Dendritic cell treated with granulocyte-macrophage colony-stimulating factor and Interleukin-4, amounts not matched to agents 40 ng/mL and 50 ng/mL, for 4 days (primary cell): ENCODE data around the gene ZNF771.

Experiments used
- H3K27ac Mint-ChIP-seq: one replicate; pipeline ENCODE4 v1.8.0; 2022; ENCODE audit warnings: mild to moderate bottlenecking, mixed read lengths
- H3K27me3 Mint-ChIP-seq: one replicate; pipeline ENCODE4 v1.8.0; 2022; ENCODE audit warnings: mild to moderate bottlenecking, mixed read lengths
- H3K36me3 Mint-ChIP-seq: one replicate; pipeline ENCODE4 v1.8.0; 2022; ENCODE audit warnings: low read depth, mixed read lengths
- H3K4me1 Mint-ChIP-seq: one replicate; pipeline ENCODE4 v1.8.0; 2022; ENCODE audit warnings: low read depth, mixed read lengths
- H3K4me3 Mint-ChIP-seq: one replicate; pipeline ENCODE4 v1.8.0; 2022; ENCODE audit warnings: mild to moderate bottlenecking, moderate library complexity, mixed read lengths
- H3K9me3 Mint-ChIP-seq: one replicate; pipeline ENCODE4 v1.8.0; 2022; ENCODE audit warnings: mixed read lengths
- intact Hi-C: fragments of 100-400 bp; cut with micrococcal nuclease; formaldehyde crosslinking; loops from one replicate; pipeline ENCODE4 v1.15.0; 2022

The ZNF771 gene

DNA sequence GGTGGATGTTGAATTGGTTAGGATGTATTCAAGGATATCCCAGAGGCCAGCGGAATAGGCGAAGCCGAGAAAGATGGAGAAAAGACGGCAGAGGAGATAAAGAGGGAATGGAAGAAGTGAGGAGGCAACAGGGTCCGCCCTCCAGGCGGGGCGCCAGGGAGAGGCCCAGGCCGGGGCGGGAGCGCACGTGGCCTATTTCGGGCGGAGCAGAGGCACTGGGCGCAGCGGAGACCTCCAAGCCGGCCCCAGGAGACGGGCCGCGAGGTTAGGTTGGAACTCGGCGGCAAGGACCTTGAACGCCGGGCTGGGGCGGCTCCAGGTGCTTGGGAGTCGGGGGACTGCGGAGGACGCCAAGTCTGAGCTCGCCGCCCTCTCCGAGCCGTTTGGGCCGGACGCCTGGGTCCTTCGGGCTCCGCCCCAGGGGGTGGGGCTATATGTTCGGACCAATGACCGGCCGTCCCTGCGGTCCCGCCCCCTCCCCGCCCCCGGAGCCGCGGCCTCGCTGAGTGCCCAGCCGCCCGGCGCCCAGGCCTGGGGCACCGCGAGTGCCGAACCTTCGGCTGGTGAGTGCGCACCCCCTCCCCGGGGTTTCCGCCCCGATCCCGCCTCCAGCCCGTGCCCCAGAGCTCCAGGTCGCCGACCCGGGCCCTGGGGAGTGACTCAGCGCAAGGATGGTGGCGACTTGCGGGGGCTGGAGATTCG lies at the start of gene ZNF771:
Gene ZNF771 (plus strand): TSS at position 505 of the 702 bp plus-strand sequence. CDS start 448 bp downstream, outside the sequence.
- intact Hi-C loops, result loop anchor here (5.0 kb wide), 2 partner anchors 35 to 55 kb away; partner anchors contain the start of genes MYL11 and TBC1D10B
- Mint-ChIP-seq H3K36me3 (peaks cover 22% of the 10 kb centered on the region), H3K27ac (peak within 1 kb of the TSS; percentile 59), H3K4me3 (peak within 1 kb of the TSS; percentile 79), H3K27me3 (peaks cover 1% of the 10 kb centered on the region), H3K4me1 (peaks cover 50% of the 10 kb centered on the region), H3K9me3 (no peaks in the 10 kb centered on the region)

DNA sequence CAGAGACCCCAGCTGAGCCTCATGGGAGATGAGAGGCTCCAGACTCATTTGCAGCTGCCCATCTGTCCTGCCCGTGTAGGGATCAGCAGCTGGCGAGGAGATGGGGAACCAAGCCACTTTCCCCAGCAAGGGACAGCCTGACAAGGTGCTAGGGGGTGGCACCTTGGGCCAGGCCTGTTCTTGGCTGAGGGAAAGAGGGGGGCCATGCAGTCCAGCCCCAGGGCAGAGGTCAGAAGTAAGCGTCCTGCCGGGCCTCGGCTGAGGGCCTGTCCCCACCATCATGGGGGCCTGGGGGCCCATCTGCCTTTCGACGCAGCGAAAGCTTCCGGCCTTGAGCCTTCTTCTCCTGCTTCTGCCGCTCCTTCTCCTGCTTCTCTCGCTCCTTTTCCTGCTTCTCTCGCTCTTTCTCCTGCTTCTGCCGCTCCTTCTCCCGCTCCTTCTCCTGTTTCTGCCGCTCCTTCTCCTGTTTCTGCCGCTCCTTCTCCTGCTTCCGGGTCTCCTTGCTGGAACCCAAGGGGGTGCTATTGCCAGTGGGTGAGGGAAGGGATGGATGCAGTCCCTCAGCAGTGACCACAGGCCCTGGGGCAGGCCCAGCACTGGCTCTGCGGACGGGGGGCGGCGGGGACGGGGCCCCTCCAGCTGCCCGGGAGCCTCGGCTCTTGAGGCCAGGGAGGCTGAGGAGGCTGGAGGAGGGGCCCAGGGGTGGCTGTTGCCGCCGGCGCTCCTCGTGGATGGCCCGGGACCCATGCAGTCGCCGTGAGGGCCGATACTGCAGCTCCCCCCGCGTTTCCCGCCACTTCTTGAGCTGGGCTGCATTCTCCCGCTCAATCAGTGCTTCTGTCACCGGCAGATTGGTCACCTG lies 49.5 kb upstream of the ZNF771 start:
- Mint-ChIP-seq H3K9me3 (no peaks in the 10 kb centered on the region), H3K4me3 (no peak overlapping the region), H3K27ac (peak overlapping the region; percentile 21), H3K4me1 (peaks cover 66% of the 10 kb centered on the region), H3K27me3 (no peaks in the 10 kb centered on the region), H3K36me3 (peaks cover 100% of the 10 kb centered on the region)
- intact Hi-C loops, result no loop called here

DNA sequence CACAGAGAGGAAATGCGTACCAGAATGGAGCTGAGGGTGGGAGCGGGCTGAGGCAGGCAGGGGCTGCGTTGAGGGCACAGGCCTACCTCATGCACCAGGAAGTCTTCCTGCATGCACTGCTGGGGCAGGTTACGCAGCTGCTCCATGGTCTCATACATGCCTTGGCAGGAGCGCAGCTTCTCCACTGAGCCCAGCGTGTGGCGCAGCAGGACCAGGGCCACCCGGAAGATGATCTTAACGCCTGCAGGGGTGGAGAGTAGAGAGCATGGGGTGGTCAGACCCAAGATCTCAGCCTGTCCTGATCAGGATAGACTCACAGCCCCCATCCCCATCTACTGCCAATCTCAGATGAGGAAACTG lies 48.8 kb upstream of the ZNF771 start:
- intact Hi-C loops, result no loop called here
- H3K27me3 Mint-ChIP-seq, result no peaks in the 10 kb centered on the region
- H3K36me3 Mint-ChIP-seq, result peaks cover 100% of the 10 kb centered on the region
- peaks cover 64% of the 10 kb centered on the region for H3K4me1 Mint-ChIP-seq
- no peaks in the 10 kb centered on the region for H3K9me3 Mint-ChIP-seq
- no peak overlapping the region for H3K27ac Mint-ChIP-seq
- no peak overlapping the region for H3K4me3 Mint-ChIP-seq

DNA sequence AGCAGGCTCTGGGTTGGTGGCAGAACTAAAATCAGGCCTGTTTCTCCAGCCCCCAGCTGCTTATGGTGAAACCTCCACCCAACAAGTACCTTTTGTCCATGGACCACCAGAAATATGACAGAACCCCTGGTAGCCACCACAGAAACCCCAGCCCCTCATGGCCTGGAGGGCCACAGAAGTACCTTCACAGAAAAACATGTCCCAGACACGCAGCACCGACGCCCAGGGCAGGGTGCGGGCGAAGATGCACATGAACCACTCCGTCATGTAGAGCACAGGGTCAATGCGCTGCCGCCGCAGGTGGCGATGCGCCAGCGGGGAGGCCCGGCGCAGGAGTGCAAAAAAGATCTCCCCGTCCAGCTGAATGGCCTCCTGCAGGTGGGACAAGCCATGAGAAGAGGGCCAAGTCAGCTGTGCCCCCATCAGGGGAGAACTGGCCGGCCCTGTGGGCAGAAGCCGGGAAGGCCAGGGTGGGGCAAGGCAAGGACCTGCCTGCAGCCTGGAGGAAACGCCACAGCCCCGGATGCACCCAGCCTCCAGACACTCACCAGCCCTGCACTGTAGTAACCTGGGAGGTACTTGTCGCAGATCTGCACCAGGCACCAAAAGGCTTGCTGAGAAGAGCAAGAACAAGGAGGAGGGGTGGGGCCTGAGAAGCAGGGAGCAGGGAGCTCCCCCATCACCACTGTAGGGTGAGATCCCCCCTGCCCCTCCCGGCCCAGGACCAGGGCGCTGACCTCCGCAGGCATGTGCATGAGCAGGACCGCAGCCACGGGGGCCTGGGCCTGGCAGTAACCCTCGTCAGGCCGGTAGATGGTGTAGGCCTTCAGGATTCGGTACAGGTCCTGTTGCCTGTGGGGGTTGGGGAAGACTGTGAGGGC lies 48.2 kb upstream of the ZNF771 start:
- H3K27me3 Mint-ChIP-seq, result no peaks in the 10 kb centered on the region
- H3K9me3 Mint-ChIP-seq, result no peaks in the 10 kb centered on the region
- peaks cover 100% of the 10 kb centered on the region for H3K36me3 Mint-ChIP-seq
- H3K27ac Mint-ChIP-seq, result no peak overlapping the region
- intact Hi-C loops, result no loop called here
- no peak overlapping the region for H3K4me3 Mint-ChIP-seq
- peaks cover 57% of the 10 kb centered on the region for H3K4me1 Mint-ChIP-seq

DNA sequence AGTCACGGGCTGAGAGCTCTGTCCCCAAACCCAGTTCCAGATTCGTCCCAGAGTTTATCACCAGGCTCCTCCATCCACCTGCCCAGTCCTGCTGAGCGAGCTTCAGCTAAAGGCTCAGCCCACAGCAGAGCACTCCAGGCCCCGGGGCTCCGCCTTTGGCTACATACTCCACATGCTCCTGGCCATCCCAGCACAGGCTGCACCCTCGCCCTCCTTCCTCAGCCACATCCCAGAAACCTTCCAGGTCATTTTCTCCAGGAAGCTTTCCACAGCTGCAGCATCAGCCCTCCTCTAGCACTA lies 47.6 kb upstream of the ZNF771 start:
- Mint-ChIP-seq H3K36me3 (peaks cover 100% of the 10 kb centered on the region), H3K27ac (no peak overlapping the region), H3K4me1 (peaks cover 56% of the 10 kb centered on the region), H3K4me3 (no peak overlapping the region), H3K27me3 (no peaks in the 10 kb centered on the region), H3K9me3 (no peaks in the 10 kb centered on the region)
- intact Hi-C loops, result no loop called here

DNA sequence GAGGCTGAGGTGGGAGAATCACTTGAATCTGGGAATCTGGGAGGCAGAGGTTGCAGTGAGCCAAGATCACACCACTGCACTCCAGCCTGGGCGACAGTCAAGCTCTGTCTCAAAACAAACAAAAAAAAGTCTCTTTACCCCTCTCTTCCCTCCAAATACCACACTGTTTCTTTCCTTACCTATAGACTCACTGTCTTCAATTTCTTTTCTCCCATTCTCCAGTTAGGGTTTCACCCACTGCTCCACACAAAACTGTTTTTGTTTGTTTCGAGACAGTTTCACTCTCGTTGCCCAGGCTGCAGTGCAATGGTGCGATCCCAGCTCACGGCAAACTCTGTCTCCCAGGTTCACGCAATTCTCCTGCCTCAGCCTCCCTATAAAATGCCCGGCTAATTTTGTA lies 46.2 kb upstream of the ZNF771 start:
- no peaks in the 10 kb centered on the region for H3K9me3 Mint-ChIP-seq
- intact Hi-C loops, result no loop called here
- H3K4me1 Mint-ChIP-seq, result peaks cover 56% of the 10 kb centered on the region
- H3K27me3 Mint-ChIP-seq, result no peaks in the 10 kb centered on the region
- no peak overlapping the region for H3K27ac Mint-ChIP-seq
- H3K36me3 Mint-ChIP-seq, result peaks cover 99% of the 10 kb centered on the region
- H3K4me3 Mint-ChIP-seq, result no peak overlapping the region

DNA sequence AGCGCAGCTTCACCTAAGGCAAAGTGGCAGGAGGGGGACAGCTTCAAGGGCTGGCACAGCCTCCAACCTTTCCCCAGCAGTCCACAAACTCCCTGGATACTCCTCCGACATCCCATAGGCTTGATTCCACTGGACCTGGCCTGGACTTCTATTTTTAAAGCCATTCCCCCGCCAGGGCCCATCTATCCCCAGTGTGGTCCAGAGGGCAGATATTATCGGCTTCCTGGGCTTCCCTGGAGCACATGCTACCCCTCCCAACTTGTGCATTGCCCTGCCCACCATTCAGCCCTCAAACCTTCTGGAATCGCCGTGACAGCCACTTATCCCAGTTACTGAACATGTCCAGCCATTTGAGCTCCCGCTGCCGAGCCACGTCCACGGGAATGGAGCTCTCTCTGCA lies 42.2 kb upstream of the ZNF771 start:
- Mint-ChIP-seq H3K4me1 (peaks cover 61% of the 10 kb centered on the region), H3K36me3 (peaks cover 92% of the 10 kb centered on the region), H3K27ac (no peak overlapping the region), H3K9me3 (no peaks in the 10 kb centered on the region), H3K4me3 (no peak overlapping the region), H3K27me3 (no peaks in the 10 kb centered on the region)
- intact Hi-C loops, result no loop called here

DNA sequence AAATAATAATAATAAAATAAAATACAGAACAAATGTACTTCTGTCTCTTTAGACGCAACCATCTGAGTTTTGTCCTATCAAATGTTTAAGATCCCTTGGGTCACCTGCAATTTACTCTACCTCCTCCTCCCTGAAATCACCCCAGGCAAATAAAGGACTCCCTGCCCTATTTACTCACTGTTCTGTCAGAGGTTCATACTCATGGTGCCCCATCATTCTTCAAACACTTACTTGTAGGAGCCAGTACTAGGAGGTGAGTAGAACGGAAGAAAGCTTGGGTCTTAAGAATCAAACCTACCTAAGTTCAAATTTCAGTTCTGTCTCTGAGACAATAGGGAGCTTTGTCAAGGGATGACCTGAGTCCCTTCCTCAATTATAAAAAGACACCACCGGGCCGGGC lies 40.9 kb upstream of the ZNF771 start:
- Mint-ChIP-seq H3K27me3 (no peaks in the 10 kb centered on the region), H3K9me3 (no peaks in the 10 kb centered on the region), H3K4me1 (peaks cover 57% of the 10 kb centered on the region), H3K36me3 (peaks cover 79% of the 10 kb centered on the region), H3K27ac (peak overlapping the region; percentile 81), H3K4me3 (peak overlapping the region; percentile 89)
- intact Hi-C loops, result no loop called here

DNA sequence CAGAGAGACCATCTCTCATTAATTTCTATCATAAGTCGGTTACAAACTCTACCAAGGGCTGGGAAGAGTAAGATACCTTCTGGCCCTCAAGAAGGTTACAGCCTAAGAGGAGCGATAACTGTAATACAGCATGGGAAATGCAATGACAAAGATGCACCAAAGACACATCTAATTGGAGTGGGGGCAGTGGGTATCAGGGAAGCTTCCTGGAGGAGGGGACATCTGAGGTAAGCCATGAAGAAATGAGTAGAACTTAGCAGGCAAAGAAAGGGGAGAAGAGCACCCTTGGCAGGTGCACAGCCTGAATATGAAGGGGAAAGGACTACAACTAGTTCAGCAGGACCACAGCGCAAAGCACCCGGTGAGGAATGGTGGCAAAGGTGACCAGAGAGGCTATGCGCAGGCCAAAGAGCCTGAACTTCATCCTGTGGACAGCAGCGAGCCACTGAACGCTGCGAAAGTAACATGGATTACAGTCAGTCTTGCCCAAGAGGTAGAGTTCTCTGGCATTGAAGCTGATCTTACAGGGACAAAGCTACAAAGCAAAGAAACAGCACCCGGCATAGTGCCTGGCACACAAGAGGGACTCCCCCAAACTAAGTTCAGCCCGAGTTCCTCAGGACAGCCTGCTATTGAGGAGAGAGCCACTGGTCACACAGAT lies 39.9 kb upstream of the ZNF771 start:
- H3K36me3 Mint-ChIP-seq, result peaks cover 69% of the 10 kb centered on the region
- H3K27ac Mint-ChIP-seq, result peak overlapping the region; percentile 81
- no peaks in the 10 kb centered on the region for H3K9me3 Mint-ChIP-seq
- H3K27me3 Mint-ChIP-seq, result no peaks in the 10 kb centered on the region
- peak overlapping the region; percentile 89 for H3K4me3 Mint-ChIP-seq
- intact Hi-C loops, result no loop called here
- H3K4me1 Mint-ChIP-seq, result peaks cover 59% of the 10 kb centered on the region

DNA sequence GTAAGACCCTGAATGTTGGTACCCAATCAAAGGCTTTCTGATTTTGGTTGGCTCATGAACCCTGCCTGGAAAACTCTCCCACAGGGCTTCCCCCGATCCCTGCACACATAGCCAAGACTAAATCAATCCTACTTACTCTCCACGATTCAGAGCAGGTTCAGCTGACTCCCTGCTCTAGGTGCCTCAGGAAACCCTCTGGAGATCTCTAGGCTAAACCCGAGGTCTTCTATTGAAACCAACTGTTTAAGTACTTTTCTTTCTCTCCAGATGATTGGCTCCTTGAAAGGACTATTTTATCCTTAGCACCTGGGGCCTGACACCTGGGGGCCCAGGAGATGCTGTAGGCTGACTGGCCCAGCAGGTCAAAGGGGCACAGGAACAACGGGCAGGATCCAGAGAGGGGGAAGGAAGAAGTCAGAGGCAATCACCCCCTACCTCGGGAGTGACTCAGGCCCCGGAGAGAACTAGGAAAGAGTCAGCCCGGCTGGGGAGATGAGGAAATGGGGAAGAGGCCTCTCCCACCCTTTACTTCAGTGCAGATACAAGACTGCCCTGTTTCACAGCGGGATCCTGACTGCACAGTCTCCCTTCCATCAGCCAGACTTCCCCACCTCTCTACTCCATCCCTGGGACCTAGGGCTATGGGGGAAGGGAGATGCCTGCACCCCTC lies 39.1 kb upstream of the ZNF771 start:
- Mint-ChIP-seq H3K27me3 (no peaks in the 10 kb centered on the region), H3K4me1 (peaks cover 54% of the 10 kb centered on the region), H3K36me3 (peaks cover 61% of the 10 kb centered on the region), H3K27ac (peak overlapping the region; percentile 81), H3K9me3 (no peaks in the 10 kb centered on the region), H3K4me3 (peak overlapping the region; percentile 89)
- intact Hi-C loops, result no loop called here

DNA sequence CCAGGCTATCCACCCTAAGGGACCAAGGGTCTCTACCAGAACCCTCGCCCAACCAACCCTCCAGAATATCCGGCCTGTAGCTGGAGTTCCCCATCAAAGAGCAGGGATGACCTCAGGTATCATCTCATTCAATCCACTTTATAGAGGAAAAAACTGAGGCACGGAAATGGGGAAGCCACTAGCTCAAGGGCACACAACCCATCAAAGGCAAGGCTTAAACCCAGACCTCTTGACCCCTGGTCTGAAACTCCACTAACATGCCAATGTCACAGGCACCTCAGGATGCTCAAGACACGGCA lies 38.7 kb upstream of the ZNF771 start:
- intact Hi-C loops, result no loop called here
- Mint-ChIP-seq H3K4me1 (peaks cover 53% of the 10 kb centered on the region), H3K27ac (peak overlapping the region; percentile 81), H3K36me3 (peaks cover 57% of the 10 kb centered on the region), H3K4me3 (peak overlapping the region; percentile 89), H3K27me3 (no peaks in the 10 kb centered on the region), H3K9me3 (no peaks in the 10 kb centered on the region)

DNA sequence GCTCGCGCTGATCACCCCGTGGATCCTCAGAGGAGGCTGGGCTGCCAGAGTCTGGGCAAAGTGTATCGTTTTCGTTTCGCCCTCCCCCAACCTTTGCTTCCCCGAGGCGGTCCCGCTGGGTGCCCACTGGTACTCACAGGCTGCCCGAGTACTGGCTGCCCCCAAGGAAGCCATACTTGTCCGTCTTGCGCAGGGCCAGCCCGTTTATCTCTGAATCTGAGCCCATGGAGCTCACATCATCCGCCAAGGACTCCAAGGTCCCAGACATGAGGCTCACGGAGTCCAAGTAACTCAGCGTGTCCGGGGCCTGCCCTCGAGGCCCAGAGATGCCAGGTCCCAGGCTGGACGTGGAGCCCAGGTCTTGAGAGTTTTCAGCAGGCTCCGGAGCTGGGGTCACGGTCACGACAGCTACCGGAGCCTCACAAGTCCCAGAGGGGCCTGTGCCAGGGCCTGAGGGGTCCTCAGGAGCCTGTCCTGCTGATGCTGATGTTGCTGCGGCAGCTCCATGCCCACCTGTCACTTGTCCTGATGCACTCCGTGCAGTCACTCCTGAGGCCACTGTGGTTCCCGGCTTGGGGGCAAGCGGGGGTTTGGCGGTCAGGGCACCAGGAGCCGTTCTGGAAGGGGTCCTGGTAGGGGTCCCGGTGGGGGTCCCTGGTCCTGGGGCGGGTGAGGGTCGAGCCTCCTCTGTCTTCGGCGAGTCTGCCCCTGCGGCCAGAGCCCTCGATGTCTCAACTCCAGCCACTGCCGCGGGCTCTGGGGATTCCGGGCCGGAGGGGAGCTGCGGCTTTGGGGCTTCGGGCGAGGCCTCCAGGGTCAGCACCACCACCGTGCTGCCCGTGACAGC lies 38.1 kb upstream of the ZNF771 start:
- H3K4me3 Mint-ChIP-seq, result peak overlapping the region; percentile 89
- H3K9me3 Mint-ChIP-seq, result no peaks in the 10 kb centered on the region
- peak overlapping the region; percentile 81 for H3K27ac Mint-ChIP-seq
- H3K27me3 Mint-ChIP-seq, result no peaks in the 10 kb centered on the region
- peaks cover 53% of the 10 kb centered on the region for H3K4me1 Mint-ChIP-seq
- intact Hi-C loops, result no loop called here
- H3K36me3 Mint-ChIP-seq, result peaks cover 51% of the 10 kb centered on the region
